GM11168 (cell line): ENCODE data around the gene SS18L1.

Experiments used
- in situ Hi-C: fragments of 300-500 bp; cut with MboI; formaldehyde crosslinking; loops from one replicate; pipeline ENCODE4 v1.12.0; 2022; ENCODE audit warnings: low sequenced_read_pairs; ENCODE audit not compliant: unreplicated experiment

SS18L1 gene

DNA sequence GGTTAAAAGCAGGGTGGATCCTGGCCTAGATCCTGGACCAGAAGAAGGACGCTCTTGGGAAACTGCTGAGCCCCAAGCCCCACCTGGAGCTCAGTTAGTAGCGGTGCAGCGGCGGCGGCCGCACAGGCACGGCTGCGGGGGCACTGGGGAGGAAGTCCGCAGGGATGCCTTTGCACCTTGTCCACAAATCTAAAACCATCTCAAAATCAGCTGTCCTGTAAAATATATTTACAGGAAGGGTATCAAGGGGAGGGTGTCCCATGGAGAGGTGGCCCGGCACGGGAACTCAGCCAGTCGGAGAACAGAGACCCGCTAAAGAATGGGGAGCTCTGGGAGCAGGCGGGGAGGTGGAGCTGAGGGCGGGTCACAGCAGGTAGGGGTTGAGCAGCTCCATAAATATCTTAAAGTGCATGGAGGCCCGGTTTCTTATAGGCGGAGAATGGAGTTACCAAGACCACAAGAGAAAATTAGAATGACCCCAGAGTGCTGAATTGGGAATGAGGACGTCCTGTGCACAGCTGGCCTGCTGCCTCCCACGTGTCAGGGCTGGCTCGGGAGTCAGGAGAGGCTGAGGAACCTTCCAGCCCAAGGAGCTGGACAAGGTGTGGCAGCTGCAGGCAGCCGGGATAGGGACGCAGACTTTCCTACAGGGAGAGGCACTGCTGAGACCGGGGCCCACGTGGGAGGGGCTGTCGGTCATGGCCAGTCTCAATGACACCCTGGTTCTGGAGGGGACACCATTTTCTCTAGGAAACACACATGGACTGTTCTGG, 47.3 kb downstream of the SS18L1 start:
- in situ Hi-C loops = no loop called here

DNA sequence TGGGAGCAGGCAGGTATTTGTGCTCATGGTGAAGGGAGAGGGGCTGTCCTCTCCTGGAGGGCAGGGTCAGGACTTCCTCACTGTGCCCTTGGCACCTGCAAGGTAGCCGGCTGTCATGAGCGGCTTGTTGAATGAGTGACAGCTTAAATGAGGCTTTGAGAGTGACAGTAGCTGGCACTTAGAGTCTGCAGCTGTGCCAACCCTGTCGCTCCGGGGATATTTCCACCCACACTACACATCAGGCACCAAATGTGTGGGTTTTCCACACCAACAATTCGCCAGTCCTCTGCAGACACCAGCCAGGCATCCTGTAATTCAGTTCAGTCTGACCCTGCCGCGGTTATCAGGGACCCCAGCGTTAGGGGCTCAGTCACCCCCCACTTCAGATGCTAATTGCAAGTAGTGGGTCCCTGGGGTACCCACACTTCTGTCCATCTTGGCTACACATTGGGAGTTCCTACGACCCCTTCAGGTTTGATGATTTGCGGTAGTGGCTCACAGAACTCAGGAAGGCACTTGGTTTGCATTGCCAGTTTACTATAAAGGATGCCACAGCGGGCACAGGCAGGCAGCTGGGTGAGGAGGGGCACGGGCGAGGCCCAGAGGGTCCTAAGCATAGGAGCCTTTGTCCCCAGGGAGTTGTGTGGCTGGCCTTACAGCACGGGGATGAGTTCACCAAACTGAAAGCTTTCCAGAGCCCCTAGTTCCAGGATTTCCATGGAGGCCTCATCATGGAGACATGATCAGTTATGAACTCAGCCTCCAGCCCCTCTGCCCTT, 48.4 kb downstream of the SS18L1 start:
- in situ Hi-C loops = no loop called here

GRCh38 chr20:62192635-62193034, 49.1 kb downstream of the SS18L1 start:
- in situ Hi-C loops = no loop called here

GRCh38 chr20:62193079-62194025, 49.8 kb downstream of the SS18L1 start:
- in situ Hi-C loops = no loop called here

DNA sequence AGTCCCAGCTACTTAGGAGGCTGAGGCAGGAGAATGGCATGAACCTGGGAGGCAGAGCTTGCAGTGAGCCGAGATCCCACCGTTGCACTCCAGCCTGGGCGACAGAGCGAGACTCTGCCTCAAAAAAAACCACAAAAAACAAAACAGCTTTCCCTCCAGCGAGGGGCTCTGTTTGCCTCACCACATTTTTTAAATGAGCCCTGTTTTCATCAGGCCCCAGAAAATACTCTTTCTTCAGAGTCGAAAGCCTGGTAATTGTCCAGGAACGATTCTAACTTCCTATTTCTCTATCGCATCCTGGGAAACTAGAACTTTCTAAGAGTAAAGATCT, 51.5 kb downstream of the SS18L1 start:
- in situ Hi-C loops = no loop called here

GRCh38 chr20:62195736-62196135, 52.2 kb downstream of the SS18L1 start:
- in situ Hi-C loops = no loop called here

GRCh38 chr20:62196286-62196685, 52.7 kb downstream of the SS18L1 start:
- in situ Hi-C loops = no loop called here

DNA sequence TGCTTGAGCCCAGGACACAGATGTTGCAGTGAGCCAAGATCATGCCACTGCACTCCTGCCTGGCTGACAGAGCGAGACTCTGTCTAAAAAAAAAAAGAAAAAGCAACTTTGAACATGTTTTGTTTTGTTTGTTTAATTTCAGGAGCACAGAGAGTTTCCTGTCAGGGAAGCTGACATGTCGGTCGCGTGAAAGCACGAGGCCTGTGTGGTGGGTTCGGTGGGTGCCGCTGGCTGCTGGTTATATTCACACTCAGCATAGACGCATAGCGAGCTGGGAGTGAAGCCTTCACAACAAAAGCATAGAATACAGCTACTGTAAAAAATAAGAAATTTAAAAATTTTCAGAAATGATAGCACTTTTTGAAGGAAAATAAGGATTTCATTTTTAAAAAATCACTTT, 53.7 kb downstream of the SS18L1 start:
- in situ Hi-C loops = no loop called here

- in situ Hi-C loops = no loop called here
These were observed 54.2 kb downstream of the SS18L1 start for GRCh38 chr20:62197801-62198200.

- in situ Hi-C loops = no loop called here
These were observed 54.9 kb downstream of the SS18L1 start for GRCh38 chr20:62198496-62198895.

DNA sequence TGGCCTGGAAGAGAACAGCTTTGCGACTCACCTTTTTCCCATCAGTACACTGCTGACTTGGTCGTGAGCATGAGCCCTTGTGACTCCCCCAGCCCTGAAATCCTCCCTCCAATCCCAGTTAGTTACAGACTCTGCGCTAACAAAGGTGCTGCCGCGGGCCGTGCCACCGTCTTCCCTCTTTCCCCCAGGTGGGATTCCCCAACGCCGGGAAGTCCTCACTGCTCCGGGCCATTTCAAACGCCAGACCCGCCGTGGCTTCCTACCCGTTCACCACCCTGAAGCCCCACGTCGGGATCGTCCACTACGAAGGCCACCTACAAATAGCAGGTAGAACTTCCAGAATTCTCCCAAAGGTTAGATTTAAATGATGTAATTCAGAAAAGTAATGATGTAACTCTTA, 55.4 kb downstream of the SS18L1 start:
- in situ Hi-C loops = no loop called here

DNA sequence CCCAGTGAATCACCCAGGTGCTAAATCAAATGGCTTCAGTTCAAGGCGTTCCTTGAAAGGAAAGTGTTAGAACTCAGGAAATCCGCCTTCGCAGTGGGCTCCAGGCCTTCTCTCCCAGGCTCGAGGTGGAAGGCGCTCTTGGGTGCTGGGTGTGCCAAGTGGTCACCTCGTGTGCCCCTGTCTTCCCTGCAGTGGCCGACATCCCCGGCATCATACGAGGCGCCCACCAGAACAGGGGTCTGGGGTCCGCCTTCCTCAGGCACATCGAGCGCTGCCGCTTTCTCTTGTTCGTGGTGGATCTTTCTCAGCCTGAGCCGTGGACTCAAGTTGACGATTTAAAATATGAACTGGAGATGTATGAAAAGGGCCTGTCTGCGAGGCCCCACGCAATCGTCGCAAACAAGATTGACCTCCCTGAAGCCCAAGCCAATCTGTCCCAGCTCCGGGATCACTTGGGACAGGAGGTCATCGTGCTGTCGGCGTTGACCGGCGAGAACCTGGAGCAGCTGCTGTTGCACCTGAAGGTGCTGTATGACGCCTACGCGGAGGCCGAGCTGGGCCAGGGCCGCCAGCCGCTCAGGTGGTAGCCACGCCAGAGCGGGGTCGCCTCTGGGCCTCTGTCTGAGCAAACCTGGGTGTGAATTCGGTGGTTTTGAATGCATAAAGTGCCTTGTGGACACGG, 57.1 kb downstream of the SS18L1 start:
- in situ Hi-C loops = no loop called here

DNA sequence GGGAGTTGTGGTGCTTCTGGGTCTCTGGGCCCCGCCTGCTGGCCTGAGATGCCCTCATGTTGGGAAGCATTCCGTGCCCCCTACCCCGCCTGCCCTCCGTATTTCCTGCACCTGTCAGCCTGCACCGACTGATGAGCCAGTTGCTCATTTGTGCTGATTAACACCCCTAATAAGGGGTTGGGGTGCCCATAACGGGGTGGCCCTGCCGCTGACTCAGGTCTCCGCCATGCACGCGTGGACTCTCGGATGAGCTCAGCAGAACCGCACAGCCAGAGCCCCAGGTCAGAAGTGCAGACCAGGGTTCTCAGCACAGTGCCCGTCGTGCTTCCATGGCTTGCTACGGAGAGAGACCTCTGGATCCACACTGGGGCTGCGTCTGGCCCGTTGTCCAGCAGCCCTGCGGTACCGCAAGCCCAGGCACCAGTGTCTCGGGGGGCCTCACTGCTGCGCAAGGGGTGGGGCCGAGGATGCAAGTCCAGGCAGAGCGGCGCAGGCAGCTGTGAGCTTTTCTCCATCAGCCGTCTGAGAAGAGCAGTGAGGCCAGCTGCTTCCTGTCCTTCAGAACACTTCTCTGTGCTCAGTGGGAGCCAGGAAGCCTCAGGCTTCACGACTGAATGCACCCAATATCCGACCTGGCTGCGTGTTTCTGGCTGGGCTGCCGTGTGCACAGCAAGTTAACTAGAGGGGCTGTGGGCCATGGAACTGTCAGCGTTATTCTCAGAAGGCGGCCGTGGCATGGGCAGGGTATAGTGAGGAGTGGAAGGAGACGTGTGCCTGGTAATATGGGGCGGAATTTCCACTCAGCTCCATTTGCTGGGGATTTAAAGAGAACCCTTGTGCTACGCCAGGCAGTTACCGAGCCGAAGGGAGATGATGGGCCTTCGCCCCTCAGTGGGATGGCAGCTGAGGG, 57.9 kb downstream of the SS18L1 start:
- in situ Hi-C loops = no loop called here

- in situ Hi-C loops = no loop called here
These were observed 58.5 kb downstream of the SS18L1 start for GRCh38 chr20:62202083-62202395.

GRCh38 chr20:62202676-62203377, 59.3 kb downstream of the SS18L1 start:
- in situ Hi-C loops = no loop called here

DNA sequence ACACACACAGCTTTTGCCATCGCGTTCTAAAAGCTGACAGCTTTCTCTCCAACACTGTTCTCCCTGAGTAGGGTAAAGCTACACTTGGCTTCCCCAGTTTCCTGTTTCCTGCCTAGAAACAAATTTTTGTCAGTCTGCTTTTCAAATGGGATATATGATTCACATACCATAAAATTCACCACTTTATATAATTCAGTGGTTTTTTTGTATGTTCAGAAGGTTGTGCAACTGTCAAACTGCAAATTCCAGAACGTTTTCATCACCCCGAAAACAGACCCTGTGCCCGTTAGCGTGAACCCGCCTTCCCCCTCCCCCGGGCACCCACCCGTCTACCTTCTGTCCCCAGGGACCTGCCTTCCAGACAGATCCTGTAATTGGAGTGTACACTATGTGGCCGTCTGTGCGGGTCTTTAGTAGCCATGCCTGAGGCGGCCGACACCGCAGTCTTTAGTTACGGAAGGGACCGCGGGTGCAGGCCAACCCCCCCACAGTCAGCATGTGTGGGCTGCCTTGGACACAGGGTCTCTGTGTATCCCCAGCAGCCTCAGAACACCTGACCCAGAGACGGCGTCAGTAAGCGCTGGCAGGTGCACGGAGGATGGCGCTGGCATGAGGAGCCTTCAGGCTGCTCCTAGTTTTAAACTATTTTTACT, 59.9 kb downstream of the SS18L1 start:
- in situ Hi-C loops = no loop called here

- in situ Hi-C loops = no loop called here
These were observed 62.2 kb downstream of the SS18L1 start for GRCh38 chr20:62205618-62206387.

DNA sequence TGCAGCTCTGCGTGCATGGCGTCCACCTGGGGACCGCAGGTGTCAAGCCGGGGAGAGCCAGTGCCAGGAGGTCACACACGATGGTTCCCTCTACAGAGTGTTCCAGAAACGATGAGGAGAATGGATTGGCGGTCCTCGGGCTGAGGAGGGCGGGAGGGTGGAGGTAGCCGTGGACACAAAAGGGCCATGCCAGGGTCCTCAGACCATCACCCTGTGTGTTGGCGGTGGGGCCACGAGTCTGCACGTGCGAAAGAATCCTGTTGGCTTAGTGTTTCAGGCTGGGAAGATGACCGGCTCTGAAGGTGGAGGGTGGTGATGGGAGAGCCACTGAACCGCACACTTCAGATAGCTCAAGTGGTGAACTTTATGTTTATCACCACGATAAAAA, 62.8 kb downstream of the SS18L1 start:
- in situ Hi-C loops = no loop called here
